ENCODE results near the gene ZFAND4. TPM values are rescaled to one million over a fixed set of nuclear protein-coding genes. Genes with fewer than 3 reads are reported as not detected.
"Not testable (repeated sequence)": the region's sequence is repeated elsewhere in the genome, so short reads cannot be mapped to it uniquely, and the experiment has no call there.

The ZFAND4 gene
- polyA plus RNA-seq (2013, experiment 1 of 4) = 14.3 TPM
- 14.4 TPM for polyA plus RNA-seq (2013, experiment 2 of 4)
- polyA plus RNA-seq (2013, experiment 3 of 4) = 12.2 TPM
- polyA plus RNA-seq (2013, experiment 4 of 4) = 11.7 TPM

DNA sequence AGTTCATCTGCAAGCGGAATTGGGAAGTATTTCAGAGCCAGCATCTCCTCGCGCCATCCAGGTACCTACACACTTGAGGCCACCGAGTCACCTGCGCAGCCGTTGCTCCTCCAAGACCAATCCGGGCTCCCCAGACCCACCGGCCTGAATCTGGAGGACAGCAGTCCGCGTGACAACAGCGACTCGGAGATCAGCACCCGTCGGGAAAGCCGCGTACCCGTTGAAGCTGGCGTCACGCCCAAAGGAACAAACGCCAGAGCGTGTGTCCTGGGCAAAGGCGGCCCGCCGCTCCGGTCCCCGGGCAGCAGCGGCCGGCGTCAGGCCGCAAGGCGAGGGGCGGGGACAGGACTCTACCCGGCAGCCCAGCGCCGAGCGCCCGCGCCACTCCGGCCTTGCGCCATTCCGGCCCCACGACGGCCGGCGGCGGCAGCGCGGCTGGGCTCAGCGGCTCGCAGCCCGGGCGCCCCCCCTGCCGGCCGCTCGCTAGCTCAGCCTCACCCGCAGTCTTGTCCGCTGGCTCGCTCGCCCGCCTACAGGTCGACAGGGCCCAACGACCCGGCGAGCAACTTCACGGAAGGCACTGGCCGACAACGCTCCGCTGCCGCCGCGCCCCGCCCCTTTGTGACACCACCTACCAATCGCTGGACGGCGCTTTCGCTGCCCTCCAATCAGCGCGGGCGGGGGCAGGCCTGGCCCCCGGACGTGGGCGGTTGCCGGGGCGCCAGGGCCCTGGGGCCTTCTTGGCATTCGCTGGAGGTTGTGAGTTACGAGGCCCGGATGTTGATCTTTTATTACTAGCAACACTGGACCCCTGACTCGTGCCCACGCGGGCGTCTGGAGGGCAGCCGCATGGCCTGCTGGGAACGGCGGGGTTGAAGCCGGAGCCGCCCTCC, at the start of gene ZFAND4:
Gene ZFAND4 (minus strand): TSS at position 592 of the 893 bp plus-strand sequence. CDS start 9,047 bp downstream, outside the sequence.
- Histone ChIP-seq H3K9me3 (ENCODE audit: control insufficient read depth, low read length) (no peaks in the 10 kb centered on the region), H3K4me1 (ENCODE audit: control insufficient read depth, insufficient read depth, low read length) (no peaks in the 10 kb centered on the region), H3K36me3 (ENCODE audit: control insufficient read depth, insufficient read depth, low read length) (no peaks in the 10 kb centered on the region), H3K27me3 (ENCODE audit: control insufficient read depth, insufficient read depth, low read length, poor library complexity, severe bottlenecking) (no peaks in the 10 kb centered on the region), H3K4me3 (ENCODE audit: insufficient read depth, low read depth, low read length) (peak within 1 kb of the TSS; percentile 80), H3K27ac (ENCODE audit: insufficient read depth, low read depth, low read length, poor library complexity, severe bottlenecking) (peak within 1 kb of the TSS; percentile 78)
- 0 to 1% methylated on average over 96 of the region's 96 CpGs for WGBS, 2 experiments

DNA sequence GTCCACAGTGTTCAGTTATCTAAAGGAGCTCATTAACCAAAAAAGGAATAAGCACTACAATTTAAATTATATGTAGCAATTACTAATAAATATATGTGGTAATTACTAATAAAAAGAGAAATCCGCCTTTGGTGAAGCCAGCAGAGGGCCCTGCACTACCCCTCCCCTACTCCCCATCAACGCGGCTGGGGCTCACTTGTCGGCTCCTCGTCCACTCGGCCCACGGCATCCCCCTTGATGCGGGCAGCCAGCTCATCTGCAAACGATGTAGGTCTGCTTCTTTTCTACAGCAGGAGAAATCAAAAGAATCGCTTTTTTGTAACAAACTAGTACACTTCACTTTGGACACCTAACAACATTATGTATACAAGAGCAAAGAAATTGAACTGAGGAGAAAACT, 48.9 kb upstream of the ZFAND4 start:
- not testable (repeated sequence) for H3K27ac ChIP-seq (ENCODE audit: insufficient read depth, low read depth, low read length, poor library complexity, severe bottlenecking); H3K27me3 ChIP-seq (ENCODE audit: control insufficient read depth, insufficient read depth, low read length, poor library complexity, severe bottlenecking); H3K9me3 ChIP-seq (ENCODE audit: control insufficient read depth, low read length); H3K4me3 ChIP-seq (ENCODE audit: insufficient read depth, low read depth, low read length); H3K36me3 ChIP-seq (ENCODE audit: control insufficient read depth, insufficient read depth, low read length); H3K4me1 ChIP-seq (ENCODE audit: control insufficient read depth, insufficient read depth, low read length)
- WGBS, 2 experiments = no CpG with 5 or more reads among the region's 10 CpGs

DNA sequence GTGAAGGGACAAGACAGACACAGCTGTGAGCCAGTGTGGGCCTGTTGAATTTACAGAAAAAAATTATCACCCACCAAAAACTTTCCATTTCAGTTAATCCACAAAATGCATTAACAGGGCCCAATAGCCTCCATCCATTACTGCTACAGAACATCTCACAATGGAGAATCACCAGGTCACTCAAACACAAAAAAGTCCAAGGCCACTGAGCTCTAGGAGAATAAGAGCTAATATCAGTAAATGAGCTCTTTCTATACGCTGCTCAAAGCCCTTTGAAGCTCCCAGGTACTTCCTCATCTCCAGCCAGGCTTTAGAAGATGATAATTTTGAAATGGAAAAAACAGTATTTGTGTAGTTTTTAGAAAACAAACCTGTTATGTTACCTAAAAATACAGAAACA, 45.1 kb upstream of the ZFAND4 start:
- not testable (repeated sequence) for H3K27me3 ChIP-seq (ENCODE audit: control insufficient read depth, insufficient read depth, low read length, poor library complexity, severe bottlenecking); H3K36me3 ChIP-seq (ENCODE audit: control insufficient read depth, insufficient read depth, low read length); H3K4me1 ChIP-seq (ENCODE audit: control insufficient read depth, insufficient read depth, low read length); H3K4me3 ChIP-seq (ENCODE audit: insufficient read depth, low read depth, low read length); H3K27ac ChIP-seq (ENCODE audit: insufficient read depth, low read depth, low read length, poor library complexity, severe bottlenecking); H3K9me3 ChIP-seq (ENCODE audit: control insufficient read depth, low read length)
- 70 to 78% methylated on average over 1 of the region's 1 CpG for WGBS, 2 experiments

DNA sequence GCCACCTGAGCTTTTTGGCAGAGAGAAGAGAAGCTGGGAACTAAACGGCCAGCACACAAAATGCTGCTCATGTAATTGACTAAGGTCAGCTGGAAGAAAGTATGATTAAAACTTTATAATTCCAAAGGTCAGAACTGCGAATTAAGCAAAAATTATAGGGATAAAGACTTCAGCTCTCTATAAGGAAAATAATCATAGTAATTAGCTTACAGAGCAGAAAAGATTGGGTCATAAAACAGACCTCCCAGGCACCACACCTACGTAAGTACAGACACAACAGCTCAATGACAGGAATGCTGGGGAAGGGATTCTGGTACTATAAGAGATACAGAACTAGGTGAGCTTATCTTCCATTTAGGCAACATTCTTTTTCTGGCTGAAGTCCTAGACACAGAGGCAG, 44.5 kb upstream of the ZFAND4 start:
- H3K27ac ChIP-seq (ENCODE audit: insufficient read depth, low read depth, low read length, poor library complexity, severe bottlenecking); H3K27me3 ChIP-seq (ENCODE audit: control insufficient read depth, insufficient read depth, low read length, poor library complexity, severe bottlenecking); H3K36me3 ChIP-seq (ENCODE audit: control insufficient read depth, insufficient read depth, low read length); H3K9me3 ChIP-seq (ENCODE audit: control insufficient read depth, low read length); H3K4me1 ChIP-seq (ENCODE audit: control insufficient read depth, insufficient read depth, low read length); H3K4me3 ChIP-seq (ENCODE audit: insufficient read depth, low read depth, low read length): not testable (repeated sequence)
- WGBS, 2 experiments = 84 to 97% methylated on average over 2 to 3 of the region's 3 CpGs

DNA sequence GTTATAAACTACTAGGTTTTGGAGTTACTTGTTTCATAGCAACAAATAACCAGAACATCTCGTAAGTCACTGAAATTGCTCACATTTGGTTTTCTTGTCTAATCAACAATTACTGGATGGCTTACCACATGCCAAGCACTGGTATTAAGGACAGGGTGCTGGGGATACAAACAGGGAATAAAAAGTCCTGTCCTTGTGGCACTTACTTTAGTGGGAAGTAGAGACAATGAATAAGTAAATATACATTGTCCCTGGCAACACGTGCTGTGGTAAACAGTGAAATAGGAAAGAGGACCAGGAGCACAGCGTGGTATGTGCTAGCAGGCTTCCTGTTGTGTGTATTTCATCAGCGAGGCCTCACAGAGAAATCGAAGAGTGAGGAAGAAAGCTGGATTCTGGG, 38.7 kb upstream of the ZFAND4 start:
- H3K27ac ChIP-seq (ENCODE audit: insufficient read depth, low read depth, low read length, poor library complexity, severe bottlenecking); H3K36me3 ChIP-seq (ENCODE audit: control insufficient read depth, insufficient read depth, low read length); H3K27me3 ChIP-seq (ENCODE audit: control insufficient read depth, insufficient read depth, low read length, poor library complexity, severe bottlenecking); H3K9me3 ChIP-seq (ENCODE audit: control insufficient read depth, low read length); H3K4me1 ChIP-seq (ENCODE audit: control insufficient read depth, insufficient read depth, low read length); H3K4me3 ChIP-seq (ENCODE audit: insufficient read depth, low read depth, low read length): not testable (repeated sequence)
- WGBS, 2 experiments = 79 to 100% methylated on average over 1 of the region's 5 CpGs

DNA sequence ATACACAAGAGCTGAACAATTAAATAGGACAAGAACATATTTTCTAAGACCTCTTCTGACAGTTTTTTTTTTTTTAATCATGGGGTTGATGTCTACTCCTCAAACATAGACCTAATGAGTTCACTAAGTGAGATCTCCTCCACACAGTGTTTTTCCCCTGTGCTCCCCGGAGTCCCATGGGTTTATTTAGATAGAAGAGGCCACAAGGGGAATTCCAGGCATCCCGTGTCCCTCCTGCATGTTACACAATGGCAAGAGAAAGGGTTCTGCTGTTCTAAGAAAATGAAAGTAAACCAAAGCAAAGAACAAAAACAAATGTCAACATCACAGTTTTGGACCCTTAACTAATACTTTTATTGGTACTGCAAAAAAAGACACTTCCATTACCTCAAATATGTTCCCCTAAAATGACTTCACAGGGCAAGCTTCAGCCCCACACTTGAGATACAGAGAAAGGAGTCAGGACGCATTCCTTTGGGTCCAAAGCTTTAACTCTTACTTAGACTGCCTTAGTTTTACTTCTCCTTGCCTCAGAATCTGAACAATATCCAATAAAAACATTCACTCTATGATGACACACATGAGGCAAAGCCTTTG, 37.7 kb upstream of the ZFAND4 start:
- WGBS, 2 experiments = 71 to 100% methylated on average over 1 of the region's 3 CpGs
- not testable (repeated sequence) for H3K36me3 ChIP-seq (ENCODE audit: control insufficient read depth, insufficient read depth, low read length); H3K9me3 ChIP-seq (ENCODE audit: control insufficient read depth, low read length); H3K4me3 ChIP-seq (ENCODE audit: insufficient read depth, low read depth, low read length); H3K4me1 ChIP-seq (ENCODE audit: control insufficient read depth, insufficient read depth, low read length); H3K27me3 ChIP-seq (ENCODE audit: control insufficient read depth, insufficient read depth, low read length, poor library complexity, severe bottlenecking); H3K27ac ChIP-seq (ENCODE audit: insufficient read depth, low read depth, low read length, poor library complexity, severe bottlenecking)

DNA sequence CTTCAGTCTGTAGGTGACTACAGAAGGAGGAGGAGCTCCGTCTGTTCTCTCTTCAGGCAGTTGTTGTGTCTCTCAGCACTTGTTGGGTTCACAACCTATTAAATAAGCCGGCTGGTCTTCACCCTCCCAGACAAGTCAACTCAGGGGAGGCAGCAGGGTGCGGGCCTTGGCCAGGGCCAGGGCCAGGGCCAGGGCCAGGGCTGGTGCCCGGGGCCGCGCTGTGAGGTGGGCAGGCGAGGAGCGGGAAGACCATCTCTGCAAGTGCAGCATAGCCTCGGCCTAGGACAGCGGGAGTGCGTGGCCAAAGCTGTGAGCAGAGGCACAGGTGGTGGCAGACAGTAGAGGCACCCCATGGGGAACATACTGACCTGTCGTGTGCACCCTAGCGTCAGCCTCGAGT, 5.9 kb upstream of the ZFAND4 start:
- not testable (repeated sequence) for H3K4me1 ChIP-seq (ENCODE audit: control insufficient read depth, insufficient read depth, low read length); H3K27me3 ChIP-seq (ENCODE audit: control insufficient read depth, insufficient read depth, low read length, poor library complexity, severe bottlenecking); H3K4me3 ChIP-seq (ENCODE audit: insufficient read depth, low read depth, low read length); H3K36me3 ChIP-seq (ENCODE audit: control insufficient read depth, insufficient read depth, low read length); H3K27ac ChIP-seq (ENCODE audit: insufficient read depth, low read depth, low read length, poor library complexity, severe bottlenecking); H3K9me3 ChIP-seq (ENCODE audit: control insufficient read depth, low read length)
- WGBS, 2 experiments = 91 to 92% methylated on average over 12 to 13 of the region's 14 CpGs

DNA sequence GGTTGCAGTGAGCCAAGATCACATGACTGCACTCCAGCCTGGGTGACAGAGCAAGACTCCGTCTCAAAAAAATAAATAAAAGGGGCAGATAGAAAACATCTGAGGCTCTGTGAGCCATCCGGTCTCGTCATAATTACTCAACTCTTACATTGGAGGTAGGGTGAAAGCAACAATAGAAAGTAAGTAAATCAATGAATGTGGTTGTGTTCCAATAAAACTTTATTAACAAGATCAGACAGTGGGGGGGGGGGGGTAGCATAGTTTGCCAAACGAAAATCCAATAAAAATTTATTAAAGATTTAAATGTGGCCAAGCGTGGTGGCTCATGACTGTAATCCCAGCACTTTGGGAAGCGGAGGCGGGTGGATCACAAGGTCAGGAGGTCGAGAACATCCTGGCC, 2.8 kb upstream of the ZFAND4 start:
- H3K36me3 ChIP-seq (ENCODE audit: control insufficient read depth, insufficient read depth, low read length) = no peaks in the 10 kb centered on the region
- WGBS, 2 experiments = 91 to 94% methylated on average over 7 to 8 of the region's 8 CpGs
- no peak overlapping the region for H3K27ac ChIP-seq (ENCODE audit: insufficient read depth, low read depth, low read length, poor library complexity, severe bottlenecking)
- no peaks in the 10 kb centered on the region for H3K9me3 ChIP-seq (ENCODE audit: control insufficient read depth, low read length)
- no peak overlapping the region for H3K4me3 ChIP-seq (ENCODE audit: insufficient read depth, low read depth, low read length)
- H3K4me1 ChIP-seq (ENCODE audit: control insufficient read depth, insufficient read depth, low read length) = no peaks in the 10 kb centered on the region
- H3K27me3 ChIP-seq (ENCODE audit: control insufficient read depth, insufficient read depth, low read length, poor library complexity, severe bottlenecking) = no peaks in the 10 kb centered on the region

DNA sequence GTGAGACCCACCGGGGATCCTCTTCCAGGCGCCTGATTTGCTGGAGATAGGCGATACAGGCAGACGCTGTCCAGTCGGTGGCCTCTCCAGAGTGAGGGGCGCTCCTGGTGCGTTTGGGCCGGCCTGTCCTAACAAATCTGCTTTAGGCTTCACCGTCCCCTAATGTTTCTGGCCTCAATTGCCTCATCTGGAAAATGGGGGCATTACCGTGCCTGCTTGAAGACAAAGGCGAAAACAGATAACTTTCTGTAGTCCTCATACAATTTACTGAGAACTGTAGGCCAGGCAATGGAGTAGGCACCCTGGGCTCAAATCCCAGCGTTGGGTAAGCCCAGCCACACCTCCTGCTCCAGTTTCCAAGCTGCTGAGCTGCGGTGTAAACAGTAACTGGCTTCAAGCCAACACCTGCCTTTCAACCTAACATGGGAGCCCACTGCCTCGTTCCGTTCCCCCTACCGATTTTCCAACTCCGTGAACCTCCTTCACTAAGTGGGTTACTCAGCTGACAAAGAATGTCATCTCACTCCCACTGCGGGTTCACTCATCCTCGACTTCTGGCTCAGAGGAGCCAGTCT, 589 bp upstream of the ZFAND4 start:
- 55 to 57% methylated on average over 19 of the region's 19 CpGs for whole genome bisulfite sequencing, 2 experiments
- Histone ChIP-seq H3K27me3 (ENCODE audit: control insufficient read depth, insufficient read depth, low read length, poor library complexity, severe bottlenecking) (no peaks in the 10 kb centered on the region), H3K4me1 (ENCODE audit: control insufficient read depth, insufficient read depth, low read length) (no peaks in the 10 kb centered on the region), H3K9me3 (ENCODE audit: control insufficient read depth, low read length) (no peaks in the 10 kb centered on the region), H3K36me3 (ENCODE audit: control insufficient read depth, insufficient read depth, low read length) (no peaks in the 10 kb centered on the region), H3K4me3 (ENCODE audit: insufficient read depth, low read depth, low read length) (peak overlapping the region; percentile 80), H3K27ac (ENCODE audit: insufficient read depth, low read depth, low read length, poor library complexity, severe bottlenecking) (peak overlapping the region; percentile 78)

DNA sequence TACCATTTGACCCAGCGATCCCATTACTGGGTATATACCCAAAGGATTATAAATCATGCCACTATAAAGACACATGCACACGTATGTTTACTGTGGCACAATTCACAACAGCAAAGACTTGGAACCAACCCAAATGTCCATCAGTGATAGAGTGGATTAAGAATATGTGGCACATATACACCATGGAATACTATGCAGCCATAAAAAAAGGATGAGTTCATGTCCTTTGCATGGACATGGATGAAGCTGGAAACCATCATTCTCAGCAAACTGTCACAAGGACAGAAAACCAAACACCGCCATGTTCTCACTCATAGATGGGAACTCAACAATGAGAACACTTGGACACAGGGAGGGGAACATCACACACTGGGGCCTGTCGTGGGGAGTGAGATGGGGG, 1.3 kb downstream of the ZFAND4 start:
- H3K27me3 ChIP-seq (ENCODE audit: control insufficient read depth, insufficient read depth, low read length, poor library complexity, severe bottlenecking); H3K36me3 ChIP-seq (ENCODE audit: control insufficient read depth, insufficient read depth, low read length); H3K9me3 ChIP-seq (ENCODE audit: control insufficient read depth, low read length); H3K4me1 ChIP-seq (ENCODE audit: control insufficient read depth, insufficient read depth, low read length); H3K27ac ChIP-seq (ENCODE audit: insufficient read depth, low read depth, low read length, poor library complexity, severe bottlenecking); H3K4me3 ChIP-seq (ENCODE audit: insufficient read depth, low read depth, low read length): not testable (repeated sequence)
- 91 to 92% methylated on average over 4 of the region's 4 CpGs for WGBS, 2 experiments
